ENCODE data around the gene HAUS5.

HAUS5 gene

DNA sequence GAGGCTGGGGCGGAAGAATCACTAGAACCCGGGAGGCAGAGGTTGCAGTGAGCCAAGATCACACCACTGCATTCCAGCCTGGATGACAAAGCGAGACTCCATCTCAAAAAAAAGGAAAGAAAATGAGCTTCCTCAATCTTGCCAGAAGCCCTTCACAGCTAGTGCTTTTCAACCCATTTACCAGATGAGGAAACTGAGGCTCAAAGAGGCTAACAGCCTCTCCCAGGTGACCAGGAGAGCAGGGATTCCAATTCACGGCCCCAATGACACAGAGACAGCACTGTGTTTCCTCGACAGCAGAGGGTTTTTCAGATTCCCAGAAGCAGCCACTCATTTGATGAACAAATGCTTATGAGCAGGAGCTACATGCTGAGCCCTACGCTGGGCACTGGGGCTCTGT lies 57.0 kb downstream of the HAUS5 start:
- ATAC-seq (ENCODE audit: low read depth) (no peak), DNase-seq (ENCODE audit: low spot score) (no peak)
- Histone ChIP-seq H3K27ac (ENCODE audit: poor library complexity, severe bottlenecking) (no peak overlapping the region), H3K4me3 (ENCODE audit: severe bottlenecking) (no peak overlapping the region), H3K9me3 (ENCODE audit: severe bottlenecking) (no peaks in the 10 kb centered on the region), H3K36me3 (ENCODE audit: low read depth) (no peaks in the 10 kb centered on the region), H3K4me1 (ENCODE audit: insufficient read depth, poor library complexity, severe bottlenecking) (no peaks in the 10 kb centered on the region), H3K27me3 (ENCODE audit: insufficient read depth, poor library complexity, severe bottlenecking) (peaks cover 4% of the 10 kb centered on the region)
- TF ChIP-seq, protein P1, sequence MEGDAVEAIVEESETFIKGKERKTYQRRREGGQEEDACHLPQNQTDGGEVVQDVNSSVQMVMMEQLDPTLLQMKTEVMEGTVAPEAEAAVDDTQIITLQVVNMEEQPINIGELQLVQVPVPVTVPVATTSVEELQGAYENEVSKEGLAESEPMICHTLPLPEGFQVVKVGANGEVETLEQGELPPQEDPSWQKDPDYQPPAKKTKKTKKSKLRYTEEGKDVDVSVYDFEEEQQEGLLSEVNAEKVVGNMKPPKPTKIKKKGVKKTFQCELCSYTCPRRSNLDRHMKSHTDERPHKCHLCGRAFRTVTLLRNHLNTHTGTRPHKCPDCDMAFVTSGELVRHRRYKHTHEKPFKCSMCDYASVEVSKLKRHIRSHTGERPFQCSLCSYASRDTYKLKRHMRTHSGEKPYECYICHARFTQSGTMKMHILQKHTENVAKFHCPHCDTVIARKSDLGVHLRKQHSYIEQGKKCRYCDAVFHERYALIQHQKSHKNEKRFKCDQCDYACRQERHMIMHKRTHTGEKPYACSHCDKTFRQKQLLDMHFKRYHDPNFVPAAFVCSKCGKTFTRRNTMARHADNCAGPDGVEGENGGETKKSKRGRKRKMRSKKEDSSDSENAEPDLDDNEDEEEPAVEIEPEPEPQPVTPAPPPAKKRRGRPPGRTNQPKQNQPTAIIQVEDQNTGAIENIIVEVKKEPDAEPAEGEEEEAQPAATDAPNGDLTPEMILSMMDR (IDR thresholded peaks at IDR 0.05; ENCODE audit: poor library complexity, severe bottlenecking): no peak

DNA sequence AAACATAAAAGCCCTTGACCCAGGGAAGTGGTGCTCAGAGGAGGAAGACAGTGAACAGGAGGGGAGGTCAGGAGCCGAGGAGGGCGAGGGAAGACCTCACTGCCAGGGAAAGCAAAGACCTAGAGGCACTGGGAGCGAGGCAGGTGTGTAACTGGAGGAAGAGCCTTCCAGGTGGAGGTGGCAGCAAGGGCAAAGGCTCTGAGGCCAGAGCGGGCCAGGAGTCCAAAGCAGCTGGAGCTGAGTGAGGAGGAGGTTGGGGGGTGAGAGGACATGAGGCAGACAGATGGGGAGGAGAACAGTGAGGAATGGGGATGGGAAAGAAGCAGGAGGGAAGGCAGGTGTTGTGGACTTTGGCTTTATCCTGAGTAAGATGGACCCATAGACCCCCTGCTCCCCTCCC lies 57.4 kb downstream of the HAUS5 start:
- Histone ChIP-seq H3K36me3 (ENCODE audit: low read depth) (no peaks in the 10 kb centered on the region), H3K4me1 (ENCODE audit: insufficient read depth, poor library complexity, severe bottlenecking) (no peaks in the 10 kb centered on the region), H3K9me3 (ENCODE audit: severe bottlenecking) (no peaks in the 10 kb centered on the region), H3K27ac (ENCODE audit: poor library complexity, severe bottlenecking) (no peak overlapping the region), H3K4me3 (ENCODE audit: severe bottlenecking) (no peak overlapping the region), H3K27me3 (ENCODE audit: insufficient read depth, poor library complexity, severe bottlenecking) (peaks cover 4% of the 10 kb centered on the region)
- TF ChIP-seq, protein P1 (IDR thresholded peaks at IDR 0.05; ENCODE audit: poor library complexity, severe bottlenecking): no peak
- DNase-seq (ENCODE audit: low spot score): no peak
- ATAC-seq (ENCODE audit: low read depth): no peak

DNA sequence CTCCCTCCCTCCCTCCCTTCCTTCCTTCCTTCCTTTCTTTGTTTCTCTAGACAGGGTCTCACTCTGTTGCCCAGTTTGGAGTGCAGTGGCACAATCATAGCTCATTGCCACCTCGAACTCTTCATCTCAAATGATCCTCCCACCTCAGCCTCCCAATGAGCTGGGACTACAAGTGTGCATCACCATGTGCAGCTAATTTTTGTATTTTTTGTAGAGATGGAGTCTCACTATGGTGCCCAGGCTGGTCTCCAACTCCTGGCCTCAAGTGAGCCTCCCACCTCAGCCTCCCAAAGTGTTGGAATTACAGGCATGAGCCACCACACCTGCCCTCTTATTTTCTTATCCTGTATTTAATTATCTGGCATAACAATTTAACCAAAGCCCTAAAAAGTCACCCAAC lies 58.2 kb downstream of the HAUS5 start:
- Histone ChIP-seq H3K27ac (ENCODE audit: poor library complexity, severe bottlenecking) (no peak overlapping the region), H3K9me3 (ENCODE audit: severe bottlenecking) (no peaks in the 10 kb centered on the region), H3K36me3 (ENCODE audit: low read depth) (no peaks in the 10 kb centered on the region), H3K4me1 (ENCODE audit: insufficient read depth, poor library complexity, severe bottlenecking) (no peaks in the 10 kb centered on the region), H3K27me3 (ENCODE audit: insufficient read depth, poor library complexity, severe bottlenecking) (peaks cover 4% of the 10 kb centered on the region), H3K4me3 (ENCODE audit: severe bottlenecking) (no peak overlapping the region)
- ATAC-seq (ENCODE audit: low read depth) (no peak), DNase-seq (ENCODE audit: low spot score) (no peak)
- TF ChIP-seq, protein P1 (IDR thresholded peaks at IDR 0.05; ENCODE audit: poor library complexity, severe bottlenecking): no peak

DNA sequence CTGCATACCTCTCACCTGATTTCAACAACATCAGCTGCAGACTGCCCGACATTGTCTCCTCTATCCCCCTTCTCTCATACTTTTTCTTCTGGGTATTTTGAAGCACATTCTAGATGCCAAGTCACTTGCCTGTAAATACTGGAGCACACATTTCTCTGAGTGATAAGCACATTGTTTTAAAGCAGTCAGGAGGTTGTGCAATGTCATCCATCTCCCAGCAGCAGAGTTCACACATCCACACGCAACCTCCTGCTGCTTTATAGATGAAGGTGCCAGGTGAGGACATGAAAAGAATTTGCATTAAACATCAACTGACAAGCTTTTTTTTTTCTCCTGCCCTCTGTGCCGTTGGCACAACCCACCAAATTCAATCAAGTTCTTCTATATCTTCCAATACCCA lies 59.3 kb downstream of the HAUS5 start:
- ATAC-seq (ENCODE audit: low read depth) (no peak), DNase-seq (ENCODE audit: low spot score) (no peak)
- no peak overlapping the region for H3K4me3 ChIP-seq (ENCODE audit: severe bottlenecking)
- TF ChIP-seq, protein P1 (IDR thresholded peaks at IDR 0.05; ENCODE audit: poor library complexity, severe bottlenecking): no peak
- no peaks in the 10 kb centered on the region for H3K4me1 ChIP-seq (ENCODE audit: insufficient read depth, poor library complexity, severe bottlenecking)
- no peaks in the 10 kb centered on the region for H3K36me3 ChIP-seq (ENCODE audit: low read depth)
- peaks cover 4% of the 10 kb centered on the region for H3K27me3 ChIP-seq (ENCODE audit: insufficient read depth, poor library complexity, severe bottlenecking)
- H3K9me3 ChIP-seq (ENCODE audit: severe bottlenecking): no peaks in the 10 kb centered on the region
- no peak overlapping the region for H3K27ac ChIP-seq (ENCODE audit: poor library complexity, severe bottlenecking)

DNA sequence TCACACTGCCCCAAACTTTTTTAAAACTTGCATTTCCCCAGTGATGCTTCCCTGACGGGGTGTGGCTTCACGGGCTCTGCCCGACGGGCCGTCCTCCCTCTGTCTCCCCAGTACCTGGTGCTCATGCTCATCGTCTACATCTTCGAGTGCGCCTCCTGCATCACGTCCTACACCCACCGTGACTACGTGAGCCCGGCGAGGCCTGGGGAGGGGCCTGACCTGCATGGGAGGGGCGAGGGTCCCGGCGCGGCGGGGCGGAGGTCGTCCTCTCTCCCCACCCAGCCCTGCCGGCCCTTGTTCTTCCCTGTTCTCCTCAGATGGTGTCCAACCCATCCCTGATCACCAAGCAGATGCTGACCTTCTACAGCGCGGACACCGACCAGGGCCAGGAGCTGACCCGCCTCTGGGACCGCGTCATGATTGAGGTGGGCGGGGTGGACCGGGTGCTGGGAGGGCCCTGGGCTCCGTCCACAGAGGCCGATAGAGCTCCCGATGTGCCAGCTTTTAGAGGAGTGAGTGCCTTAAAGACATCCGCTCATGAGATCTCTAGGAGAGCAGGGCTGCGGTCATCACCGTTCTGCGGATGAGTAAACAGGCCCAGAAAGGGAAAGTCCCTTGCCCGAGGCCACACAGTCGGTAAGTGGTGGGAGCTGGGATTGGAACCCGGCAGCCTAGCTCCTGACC lies 60.7 kb downstream of the HAUS5 start:
- TF ChIP-seq, protein P1 (IDR thresholded peaks at IDR 0.05; ENCODE audit: poor library complexity, severe bottlenecking): no peak
- Histone ChIP-seq H3K9me3 (ENCODE audit: severe bottlenecking) (no peaks in the 10 kb centered on the region), H3K36me3 (ENCODE audit: low read depth) (no peaks in the 10 kb centered on the region), H3K27ac (ENCODE audit: poor library complexity, severe bottlenecking) (no peak overlapping the region), H3K4me3 (ENCODE audit: severe bottlenecking) (no peak overlapping the region), H3K4me1 (ENCODE audit: insufficient read depth, poor library complexity, severe bottlenecking) (no peaks in the 10 kb centered on the region), H3K27me3 (ENCODE audit: insufficient read depth, poor library complexity, severe bottlenecking) (peaks cover 4% of the 10 kb centered on the region)
- DNase-seq (ENCODE audit: low spot score): no peak
- peak; percentile 57 for ATAC-seq (ENCODE audit: low read depth)
